Type B pancreatic cell (in vitro differentiated cells): ENCODE measurements around the gene GART. TPM values are rescaled to one million over a fixed set of nuclear protein-coding genes. Genes with fewer than 3 reads are reported as not detected.

Experiments used
- DNase-seq: peaks from one replicate; pipeline ENCODE4 v3.0.0; 2021; ENCODE audit warnings: mixed read lengths; ENCODE audit not compliant: unreplicated experiment; ENCODE audit errors: extremely low spot score
- H3K27ac Mint-ChIP-seq: 2 replicates; pipeline ENCODE4 v1.8.0; 2021; ENCODE audit warnings: mild to moderate bottlenecking, mixed read lengths
- H3K27me3 Mint-ChIP-seq: 2 replicates; pipeline ENCODE4 v1.8.0; 2021; ENCODE audit warnings: mixed read lengths
- H3K36me3 Mint-ChIP-seq: 2 replicates; pipeline ENCODE4 v1.8.0; 2021; ENCODE audit warnings: mixed read lengths
- H3K4me1 Mint-ChIP-seq: one replicate; pipeline ENCODE4 v1.8.0; 2021; ENCODE audit warnings: mixed read lengths; ENCODE audit not compliant: unreplicated experiment
- H3K4me3 Mint-ChIP-seq: 2 replicates; pipeline ENCODE4 v1.8.0; 2021; ENCODE audit warnings: mild to moderate bottlenecking, mixed read lengths
- H3K9me3 Mint-ChIP-seq: 2 replicates; pipeline ENCODE4 v1.8.0; 2021; ENCODE audit warnings: mixed read lengths
- total RNA-seq: library from RNA; stranded (reverse); gene quantifications from 2 replicates; pipeline ENCODE4 v1.2.1, GENCODE V29; 2021; ENCODE audit warnings: low replicate concordance
- TF ChIP-seq, protein P1 (sequence below): fragments of 200-600 bp; sonication (generic); conservative IDR thresholded peaks from 2 replicates; pipeline ENCODE4 v1.5.0; 2021; ENCODE audit warnings: antibody characterized with exemption, mild to moderate bottlenecking

Gene GART
- total RNA-seq, 1 donor from 2014 or later, result 107 TPM

DNA sequence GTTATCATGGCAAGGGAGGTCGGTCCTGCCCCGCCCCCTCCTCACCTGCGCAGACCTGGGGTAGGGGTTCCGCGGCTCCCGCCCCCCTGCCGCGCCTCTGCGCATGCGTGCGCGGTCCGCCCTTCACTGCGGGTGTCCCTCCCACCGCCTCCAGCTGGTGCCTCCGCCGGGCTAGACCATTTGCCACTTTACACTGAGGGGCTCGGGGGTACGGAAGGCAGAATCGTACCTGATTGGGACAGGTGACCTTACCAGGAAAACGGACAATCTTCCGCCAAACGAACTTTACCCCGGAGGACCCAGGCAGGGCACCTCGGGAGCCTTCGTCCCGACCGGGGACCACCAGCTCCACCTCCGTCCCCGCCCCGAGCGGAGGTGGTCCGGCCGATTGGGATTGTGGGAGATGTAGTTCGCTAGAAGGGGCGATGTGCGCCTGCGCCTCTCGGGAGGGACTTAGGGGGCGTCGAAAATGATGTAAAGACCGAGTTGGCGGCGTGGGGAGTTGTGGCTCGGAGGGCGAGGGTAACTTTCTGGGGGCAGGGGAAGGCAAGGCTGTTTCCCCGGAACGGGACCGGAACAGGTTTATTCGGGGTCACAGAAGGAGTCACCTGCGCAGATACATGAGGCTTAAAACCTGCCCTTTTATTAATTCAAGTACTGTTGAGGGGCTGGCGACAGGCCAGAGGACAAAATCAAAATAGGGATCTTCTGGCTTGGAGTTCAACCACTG lies 50.4 kb downstream of the GART start, which contains the start of gene DNAJC28:
DNAJC28 (minus strand) TSS at position 344 of the 730 bp plus-strand sequence. CDS start 2,323 bp downstream, outside the sequence.
- Mint-ChIP-seq H3K27ac (peak within 1 kb of the TSS; percentile 91), H3K27me3 (peaks cover 3% of the 10 kb centered on the region), H3K9me3 (no peaks in the 10 kb centered on the region), H3K4me3 (peak within 1 kb of the TSS; percentile 92), H3K36me3 (no peaks in the 10 kb centered on the region), H3K4me1 (peaks cover 6% of the 10 kb centered on the region)
- TF ChIP-seq, protein P1, sequence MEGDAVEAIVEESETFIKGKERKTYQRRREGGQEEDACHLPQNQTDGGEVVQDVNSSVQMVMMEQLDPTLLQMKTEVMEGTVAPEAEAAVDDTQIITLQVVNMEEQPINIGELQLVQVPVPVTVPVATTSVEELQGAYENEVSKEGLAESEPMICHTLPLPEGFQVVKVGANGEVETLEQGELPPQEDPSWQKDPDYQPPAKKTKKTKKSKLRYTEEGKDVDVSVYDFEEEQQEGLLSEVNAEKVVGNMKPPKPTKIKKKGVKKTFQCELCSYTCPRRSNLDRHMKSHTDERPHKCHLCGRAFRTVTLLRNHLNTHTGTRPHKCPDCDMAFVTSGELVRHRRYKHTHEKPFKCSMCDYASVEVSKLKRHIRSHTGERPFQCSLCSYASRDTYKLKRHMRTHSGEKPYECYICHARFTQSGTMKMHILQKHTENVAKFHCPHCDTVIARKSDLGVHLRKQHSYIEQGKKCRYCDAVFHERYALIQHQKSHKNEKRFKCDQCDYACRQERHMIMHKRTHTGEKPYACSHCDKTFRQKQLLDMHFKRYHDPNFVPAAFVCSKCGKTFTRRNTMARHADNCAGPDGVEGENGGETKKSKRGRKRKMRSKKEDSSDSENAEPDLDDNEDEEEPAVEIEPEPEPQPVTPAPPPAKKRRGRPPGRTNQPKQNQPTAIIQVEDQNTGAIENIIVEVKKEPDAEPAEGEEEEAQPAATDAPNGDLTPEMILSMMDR, result no peak
- peak; percentile 95 for DNase-seq

DNA sequence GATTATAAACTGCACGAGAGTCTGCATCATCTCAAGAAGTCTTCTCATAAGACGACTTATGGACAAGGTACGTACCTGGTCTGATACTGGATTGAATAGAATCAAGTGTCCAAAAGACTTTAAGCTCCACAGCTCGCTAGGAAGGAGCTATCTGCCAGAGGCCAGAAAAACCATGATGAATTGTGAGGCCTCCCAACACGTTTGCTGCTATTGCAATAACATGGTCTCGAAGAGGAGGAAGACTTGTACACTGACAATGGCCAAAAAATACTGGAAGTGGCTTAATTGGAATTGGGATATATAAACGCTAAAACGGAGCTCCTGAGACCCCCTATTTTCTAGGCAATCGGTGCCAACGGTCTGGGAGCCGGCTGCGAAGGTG lies 50.9 kb downstream of the GART start:
- H3K36me3 Mint-ChIP-seq, result no peaks in the 10 kb centered on the region
- H3K9me3 Mint-ChIP-seq, result no peaks in the 10 kb centered on the region
- TF ChIP-seq, protein P1, result no peak
- no peak for DNase-seq
- H3K27me3 Mint-ChIP-seq, result no peaks in the 10 kb centered on the region
- peak overlapping the region; percentile 79 for H3K27ac Mint-ChIP-seq
- H3K4me3 Mint-ChIP-seq, result peak overlapping the region; percentile 92
- H3K4me1 Mint-ChIP-seq, result peaks cover 6% of the 10 kb centered on the region

DNA sequence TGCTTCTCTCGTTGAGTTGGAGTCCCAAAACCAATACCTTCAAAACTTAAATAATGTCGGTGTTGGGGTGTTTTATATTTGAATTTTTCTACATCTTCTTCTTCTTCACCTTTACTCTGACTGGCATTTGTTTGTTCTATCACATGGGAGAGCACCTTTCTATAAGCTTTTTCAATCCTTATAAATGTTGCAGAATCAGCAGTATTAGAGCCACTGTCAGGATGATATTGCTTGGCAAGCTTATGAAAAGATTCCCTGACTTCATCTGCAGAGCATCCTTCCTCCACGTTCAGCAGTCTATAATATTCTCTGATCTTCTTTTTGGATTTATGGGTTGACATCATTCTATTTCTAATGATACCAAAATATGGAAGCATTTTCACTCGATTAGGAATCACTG lies 53.0 kb downstream of the GART start:
- peaks cover 6% of the 10 kb centered on the region for H3K4me1 Mint-ChIP-seq
- no peaks in the 10 kb centered on the region for H3K36me3 Mint-ChIP-seq

DNA sequence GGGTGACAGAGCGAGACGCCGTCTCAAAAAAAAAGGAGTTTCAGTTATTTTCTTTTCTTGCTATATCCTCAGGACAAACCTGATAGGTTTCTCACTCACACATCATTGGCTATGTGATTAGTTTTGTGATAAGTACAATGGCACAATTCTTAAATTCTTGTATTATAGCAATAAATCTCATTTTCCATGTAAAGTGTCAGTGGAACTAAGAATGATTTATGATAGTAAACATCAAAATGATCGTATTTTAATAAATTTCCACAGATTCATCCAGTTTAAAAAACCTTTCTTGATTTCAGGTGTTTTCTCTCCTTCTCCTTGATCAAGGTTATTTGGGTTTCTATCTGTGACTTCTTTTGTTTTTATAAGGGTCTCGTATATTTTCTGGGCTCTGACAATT lies 53.9 kb downstream of the GART start:
- no peaks in the 10 kb centered on the region for H3K36me3 Mint-ChIP-seq
- H3K27me3 Mint-ChIP-seq, result no peaks in the 10 kb centered on the region
- no peaks in the 10 kb centered on the region for H3K9me3 Mint-ChIP-seq
- H3K4me3 Mint-ChIP-seq, result no peak overlapping the region
- DNase-seq, result no peak
- H3K4me1 Mint-ChIP-seq, result peaks cover 6% of the 10 kb centered on the region
- TF ChIP-seq, protein P1, result no peak
- H3K27ac Mint-ChIP-seq, result no peak overlapping the region

More for the DNA sequence above, 53.0 kb downstream of the GART start:
- Mint-ChIP-seq H3K27ac (no peak overlapping the region), H3K9me3 (no peaks in the 10 kb centered on the region), H3K4me3 (peak overlapping the region; percentile 2), H3K27me3 (no peaks in the 10 kb centered on the region)
- no peak for DNase-seq
- TF ChIP-seq, protein P1, result no peak

DNA sequence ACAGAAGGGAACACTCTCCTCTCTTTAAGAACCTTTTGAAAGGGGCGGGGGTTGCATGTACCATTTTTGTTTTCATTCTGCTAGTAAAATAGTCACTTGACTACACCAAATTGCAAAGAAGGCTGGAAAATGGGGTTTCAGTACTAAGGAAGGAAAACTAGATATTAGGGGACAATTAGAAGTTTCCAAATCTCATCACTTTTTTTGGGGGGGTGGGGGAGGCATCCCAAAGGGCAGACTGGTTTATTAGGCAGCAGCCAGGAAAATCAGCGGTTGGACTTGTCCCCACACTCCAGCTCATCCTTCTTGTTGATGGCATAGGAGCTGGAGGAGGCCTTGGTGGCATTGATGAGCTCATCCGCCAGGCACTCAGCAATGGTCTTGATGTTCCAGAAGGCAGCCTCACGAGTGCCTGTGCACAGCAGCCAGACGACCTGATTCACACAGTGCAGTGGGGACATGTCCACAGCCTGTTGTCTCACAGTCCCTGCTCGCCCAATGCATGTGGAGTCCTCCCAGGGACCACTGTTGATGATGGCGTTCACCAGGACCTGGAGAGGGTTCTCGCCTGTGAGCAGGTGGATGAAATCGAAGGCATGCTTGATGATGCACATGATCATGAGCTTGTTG lies 60.5 kb downstream of the GART start:
- Mint-ChIP-seq H3K4me3 (peak overlapping the region; percentile 96), H3K27ac (peak overlapping the region; percentile 97), H3K36me3 (peaks cover 4% of the 10 kb centered on the region), H3K27me3 (no peaks in the 10 kb centered on the region), H3K9me3 (no peaks in the 10 kb centered on the region), H3K4me1 (peaks cover 6% of the 10 kb centered on the region)
- no peak for DNase-seq
- TF ChIP-seq, protein P1, result no peak
